Common myeloid progenitor, CD34-positive (primary cell): ENCODE results near the gene FAS.
A peak's percentile ranks its signal among the peaks of the same experiment; 100 is the strongest.

Source experiments
- CTCF ChIA-PET: fragments of 350-600 bp; sonication (Branson Sonifier 250); formaldehyde crosslinking; loops from one replicate; lab custom pipeline; 2021; ENCODE audit warnings: antibody characterized with exemption; lab: Charles Lee
- POLR2A ChIA-PET: fragments of 350-600 bp; sonication (Branson Sonifier 250); formaldehyde crosslinking; loops from one replicate; lab custom pipeline; 2021; ENCODE audit warnings: antibody characterized with exemption; lab: Charles Lee
- DNase-seq, 3 donors: peaks; one replicate each; pipeline versions ENCODE4 v3.0.0 to v3.0.0-alpha.2; 2013
- H3K27ac ChIP-seq, 2 experiments: 1 replicate in 1 of 2; 2 replicates in 1 of 2; pipeline ENCODE4 v1.7.0; 2013; ENCODE audit warnings: inconsistent platforms in 2 of 2, low read length in 2 of 2, mild to moderate bottlenecking in 2 of 2, low read depth in 1 of 2, moderate library complexity in 1 of 2; ENCODE audit not compliant: severe bottlenecking in 2 of 2, insufficient read depth in 1 of 2, poor library complexity in 1 of 2
- H3K27me3 ChIP-seq, 5 experiments: replicated peaks in 2 of 5; 1 replicate in 3 of 5; 2 replicates in 2 of 5; pipeline versions ENCODE4 v1.6.1 to v1.7.0; 2013; ENCODE audit warnings: low read length in 4 of 5, mild to moderate bottlenecking in 2 of 5, moderate library complexity in 2 of 5, inconsistent platforms in 1 of 5; ENCODE audit not compliant: insufficient read depth in 5 of 5, control insufficient read depth in 4 of 5
- H3K36me3 ChIP-seq, 4 experiments: 1 replicate in 2 of 4; 2 replicates in 2 of 4; pipeline versions ENCODE4 v1.6.1 to v1.7.0; 2013; ENCODE audit warnings: low read length in 3 of 4, control low read depth in 1 of 4, mild to moderate bottlenecking in 1 of 4; ENCODE audit not compliant: control insufficient read depth in 4 of 4, insufficient read depth in 4 of 4
- H3K4me1 ChIP-seq, 4 experiments: 1 replicate in 3 of 4; 2 replicates in 1 of 4; pipeline versions ENCODE4 v1.6.1 to v1.7.1; 2013; ENCODE audit warnings: low read length in 3 of 4, mild to moderate bottlenecking in 3 of 4, control low read depth in 1 of 4, inconsistent platforms in 1 of 4, moderate library complexity in 1 of 4; ENCODE audit not compliant: control insufficient read depth in 4 of 4, insufficient read depth in 4 of 4; ENCODE audit errors: control extremely low read depth in 1 of 4
- H3K4me3 ChIP-seq, 7 experiments: 1 replicate in 4 of 7; 2 replicates in 3 of 7; pipeline versions ENCODE4 v1.5.1 to v1.7.0; 2013; ENCODE audit warnings: mild to moderate bottlenecking in 7 of 7, low read length in 6 of 7, moderate library complexity in 6 of 7, inconsistent platforms in 2 of 7, low read depth in 2 of 7, control low read depth in 1 of 7; ENCODE audit not compliant: insufficient read depth in 4 of 7, control insufficient read depth in 1 of 7; ENCODE audit errors: extremely low read depth in 1 of 7
- H3K9me3 ChIP-seq, 5 experiments: 1 replicate in 4 of 5; 2 replicates in 1 of 5; pipeline versions ENCODE4 v1.6.1 to v1.7.1; 2013; ENCODE audit warnings: low read length in 4 of 5, mild to moderate bottlenecking in 2 of 5, inconsistent platforms in 1 of 5, low read depth in 1 of 5, moderate library complexity in 1 of 5; ENCODE audit not compliant: control insufficient read depth in 4 of 5, insufficient read depth in 2 of 5; ENCODE audit errors: control extremely low read depth in 1 of 5
- WGBS: methylation state at CpG from one replicate; pipeline ENCODE4 v1.1.5; 2013; ENCODE audit not compliant: insufficient coverage; 5-methylcytosine and 5-hydroxymethylcytosine counted together

FAS gene

GRCh38 chr10:88995156-88995876 lies 4.7 kb downstream of the FAS start:
- Histone ChIP-seq H3K27ac (no peak overlapping the region), H3K4me3 (no peak overlapping the region), H3K4me1 (peaks cover 10 to 32% (median 22%) of the 10 kb centered on the region in 4 experiments), H3K27me3 (no peaks in the 10 kb centered on the region), H3K9me3 (no peaks in the 10 kb centered on the region), H3K36me3 (no peaks in the 10 kb centered on the region)
- 94% methylated on average over 3 of the region's 7 CpGs for WGBS
- CTCF ChIA-PET, result interaction anchor here (0.7 to 2.7 kb wide), 4 partner anchors 61 to 220 kb away, joined by 3 to 7 read pairs (median 4); no protein-coding TSS in a partner anchor
- POLR2A ChIA-PET, result no interaction called here
- DNase-seq, result no peak

GRCh38 chr10:88996927-88997326 lies 6.3 kb downstream of the FAS start:
- Histone ChIP-seq H3K27me3 (no peaks in the 10 kb centered on the region), H3K9me3 (no peaks in the 10 kb centered on the region), H3K27ac (no peak overlapping the region), H3K4me1 (peaks cover 7 to 33% (median 20%) of the 10 kb centered on the region in 4 experiments), H3K36me3 (no peaks in the 10 kb centered on the region), H3K4me3 (no peak overlapping the region)
- DNase-seq, result peak; percentile 49 to 89 (median 87)
- WGBS, result 100% methylated on average over 1 of the region's 1 CpG
- CTCF ChIA-PET, result interaction anchor here (1.0 to 2.7 kb wide), 5 partner anchors 10 to 68 kb away, joined by 3 to 7 read pairs (median 4); no protein-coding TSS in a partner anchor
- POLR2A ChIA-PET, result interaction anchor here (0.6 kb wide), 1 partner anchor 13 kb away, joined by 3 read pairs; no protein-coding TSS in a partner anchor

- WGBS, result no CpG with 5 or more reads among the region's 1 CpG
- no peaks in the 10 kb centered on the region for H3K9me3 ChIP-seq
- peak in 1 of 3 donors; percentile 17 for DNase-seq
- H3K4me1 ChIP-seq, result peaks cover 0 to 21% (median 7%) of the 10 kb centered on the region in 4 experiments
- H3K4me3 ChIP-seq, result no peak overlapping the region
- POLR2A ChIA-PET, result no interaction called here
- no peak overlapping the region for H3K27ac ChIP-seq
- CTCF ChIA-PET, result interaction anchor here (0.7 kb wide), 1 partner anchor 10 kb away, joined by 3 read pairs; no protein-coding TSS in a partner anchor
- peaks cover 0 to 7% (median 3%) of the 10 kb centered on the region in 4 experiments for H3K36me3 ChIP-seq
- no peaks in the 10 kb centered on the region for H3K27me3 ChIP-seq
These were observed 9.0 kb downstream of the FAS start for GRCh38 chr10:88999625-89000024.

- no peaks in the 10 kb centered on the region for H3K9me3 ChIP-seq
- whole genome bisulfite sequencing, result 96% methylated on average over 4 of the region's 5 CpGs
- H3K4me3 ChIP-seq, result no peak overlapping the region
- no peak overlapping the region for H3K27ac ChIP-seq
- H3K27me3 ChIP-seq, result no peaks in the 10 kb centered on the region
- H3K4me1 ChIP-seq, result peaks cover 0 to 21% (median 7%) of the 10 kb centered on the region in 4 experiments
- H3K36me3 ChIP-seq, result peaks cover 0 to 7% (median 3%) of the 10 kb centered on the region in 4 experiments
- DNase-seq, result peak in 2 of 3 donors; percentile 12 to 17
- POLR2A ChIA-PET, result no interaction called here
- CTCF ChIA-PET, result interaction anchor here (1.0 to 1.6 kb wide), 4 partner anchors 11 to 68 kb away, joined by 3 to 6 read pairs (median 3); no protein-coding TSS in a partner anchor
These were observed 10.6 kb downstream of the FAS start for GRCh38 chr10:89001024-89001728.

- Histone ChIP-seq H3K9me3 (no peaks in the 10 kb centered on the region), H3K27me3 (no peaks in the 10 kb centered on the region), H3K4me3 (no peak overlapping the region), H3K27ac (no peak overlapping the region), H3K36me3 (peaks cover 0 to 7% (median 3%) of the 10 kb centered on the region in 4 experiments), H3K4me1 (peaks cover 0 to 17% (median 5%) of the 10 kb centered on the region in 4 experiments)
- CTCF ChIA-PET, result interaction anchor here (1.2 to 1.6 kb wide), 3 partner anchors 19 to 69 kb away, joined by 3 to 6 read pairs (median 3); no protein-coding TSS in a partner anchor
- WGBS, result 90% methylated on average over 4 of the region's 4 CpGs
- DNase-seq, result no peak
- POLR2A ChIA-PET, result no interaction called here
These were observed 11.1 kb downstream of the FAS start for GRCh38 chr10:89001729-89002072.

GRCh38 chr10:89002226-89002978 lies 11.8 kb downstream of the FAS start:
- no peaks in the 10 kb centered on the region for H3K9me3 ChIP-seq
- WGBS, result 86% methylated on average over 3 of the region's 4 CpGs
- no peaks in the 10 kb centered on the region for H3K27me3 ChIP-seq
- peaks cover 0 to 14% (median 3%) of the 10 kb centered on the region in 4 experiments for H3K4me1 ChIP-seq
- H3K4me3 ChIP-seq, result no peak overlapping the region
- no peak for DNase-seq
- ChIA-PET POLR2A (no interaction called here), CTCF (interaction anchor here (1.2 to 1.6 kb wide), 3 partner anchors 18 to 70 kb away, joined by 3 to 6 read pairs (median 3); no protein-coding TSS in a partner anchor)
- H3K27ac ChIP-seq, result no peak overlapping the region
- peaks cover 0 to 7% (median 3%) of the 10 kb centered on the region in 4 experiments for H3K36me3 ChIP-seq
